ENCODE measurements around the gene MAST4.

DNA sequence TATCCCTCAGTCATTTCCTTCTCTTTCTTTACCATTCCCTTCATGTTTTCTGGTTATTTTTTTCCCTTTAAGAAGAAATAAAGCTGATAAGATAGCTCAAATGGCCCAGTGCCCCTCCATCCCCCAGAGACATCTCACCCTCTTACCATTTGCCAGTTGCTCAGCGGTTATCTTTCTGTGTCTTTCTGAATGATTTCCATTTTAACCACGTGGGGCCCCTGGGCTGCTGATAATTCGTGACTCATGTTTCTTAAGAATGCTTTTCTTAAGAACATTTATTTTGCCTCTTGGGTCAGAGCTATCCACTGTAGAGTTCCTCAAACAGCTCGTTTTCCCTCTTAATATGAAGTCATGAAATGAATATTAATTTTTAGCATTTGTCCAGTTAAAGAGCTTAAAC lies 147.8 kb downstream of the MAST4 start:
- TF ChIP-seq, protein P1, sequence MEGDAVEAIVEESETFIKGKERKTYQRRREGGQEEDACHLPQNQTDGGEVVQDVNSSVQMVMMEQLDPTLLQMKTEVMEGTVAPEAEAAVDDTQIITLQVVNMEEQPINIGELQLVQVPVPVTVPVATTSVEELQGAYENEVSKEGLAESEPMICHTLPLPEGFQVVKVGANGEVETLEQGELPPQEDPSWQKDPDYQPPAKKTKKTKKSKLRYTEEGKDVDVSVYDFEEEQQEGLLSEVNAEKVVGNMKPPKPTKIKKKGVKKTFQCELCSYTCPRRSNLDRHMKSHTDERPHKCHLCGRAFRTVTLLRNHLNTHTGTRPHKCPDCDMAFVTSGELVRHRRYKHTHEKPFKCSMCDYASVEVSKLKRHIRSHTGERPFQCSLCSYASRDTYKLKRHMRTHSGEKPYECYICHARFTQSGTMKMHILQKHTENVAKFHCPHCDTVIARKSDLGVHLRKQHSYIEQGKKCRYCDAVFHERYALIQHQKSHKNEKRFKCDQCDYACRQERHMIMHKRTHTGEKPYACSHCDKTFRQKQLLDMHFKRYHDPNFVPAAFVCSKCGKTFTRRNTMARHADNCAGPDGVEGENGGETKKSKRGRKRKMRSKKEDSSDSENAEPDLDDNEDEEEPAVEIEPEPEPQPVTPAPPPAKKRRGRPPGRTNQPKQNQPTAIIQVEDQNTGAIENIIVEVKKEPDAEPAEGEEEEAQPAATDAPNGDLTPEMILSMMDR (IDR thresholded peaks at IDR 0.05): no peak
- no peak for TF ChIP-seq EZH2 (IDR thresholded peaks at IDR 0.05; ENCODE audit: borderline replicate concordance, insufficient read depth, low read depth, low read length, poor library complexity, severe bottlenecking)

Measured in B cell (primary cell).